HEK293 (cell line): Measurements from ENCODE around the gene DGKH.

ENCODE experiments used
- CTCF ChIA-PET: fragments of 350-600 bp; formaldehyde crosslinking; extraction: SDS; loops from one replicate; lab custom pipeline; 2021; ENCODE audit warnings: antibody characterized with exemption; lab: Yijun Ruan, JAX
- POLR2A ChIA-PET: fragments of 300-600 bp; formaldehyde crosslinking; extraction: SDS; loops from one replicate; lab custom pipeline; 2020; ENCODE audit warnings: antibody characterized with exemption, inconsistent platforms; lab: Yijun Ruan, JAX
- H3K27ac ChIP-seq: fragments of 200-500 bp; sonication (Bioruptor generic); 2 replicates; pipeline ENCODE4 v1.5.1; 2014; ENCODE audit warnings: low read depth, low read length, control low read depth, inconsistent platforms; ENCODE audit errors: extremely low read depth
- H3K36me3 ChIP-seq, 2 experiments: fragments of 200-500 bp in 1 of 2; sonication (Bioruptor generic) in 1 of 2; 1 replicate in 1 of 2; 2 replicates in 1 of 2; pipeline ENCODE4 v1.5.1; 2014 to 2017; ENCODE audit warnings: inconsistent platforms in 2 of 2, low read length in 2 of 2; ENCODE audit not compliant: control insufficient read depth in 2 of 2, insufficient read depth in 1 of 2
- H3K4me1 ChIP-seq: fragments of 200-500 bp; sonication (Bioruptor generic); 2 replicates; pipeline ENCODE4 v1.5.1; 2014; ENCODE audit warnings: mild to moderate bottlenecking, low read length, inconsistent platforms; ENCODE audit not compliant: control insufficient read depth, insufficient read depth
- H3K4me3 ChIP-seq: 2 replicates; pipeline ENCODE4 v1.5.1; 2011; ENCODE audit warnings: low read depth, mild to moderate bottlenecking, control low read depth, low read length, moderate library complexity
- H3K9me3 ChIP-seq: fragments of 200-500 bp; sonication (Bioruptor generic); 2 replicates; pipeline ENCODE4 v1.5.1; 2014; ENCODE audit warnings: low read depth, low read length, inconsistent platforms; ENCODE audit not compliant: control insufficient read depth, insufficient read depth
- CTCF ChIP-seq: fragments of 450-650 bp; formaldehyde crosslinking; IDR thresholded peaks from 2 replicates; pipeline ENCODE4 v1.5.1; 2016; ENCODE audit warnings: missing biosample characterization, missing genetic modification characterization
- GLIS2 ChIP-seq: fragments of 450-650 bp; formaldehyde crosslinking; IDR thresholded peaks from 2 replicates; pipeline ENCODE4 v1.5.1; 2016; ENCODE audit warnings: missing biosample characterization, missing genetic modification characterization
- KLF17 ChIP-seq: fragments of 450-650 bp; formaldehyde crosslinking; IDR thresholded peaks from 2 replicates; pipeline ENCODE4 v1.5.1; 2016; ENCODE audit warnings: missing biosample characterization, missing genetic modification characterization
- OSR2 ChIP-seq: fragments of 450-650 bp; formaldehyde crosslinking; IDR thresholded peaks from 2 replicates; pipeline ENCODE4 v1.5.1; 2016; ENCODE audit warnings: missing biosample characterization, missing genetic modification characterization
- OVOL3 ChIP-seq: fragments of 450-650 bp; formaldehyde crosslinking; IDR thresholded peaks from 2 replicates; pipeline ENCODE4 v1.5.1; 2016; ENCODE audit warnings: missing biosample characterization, missing genetic modification characterization
- PBX3 ChIP-seq: sonication (generic); formaldehyde crosslinking; IDR thresholded peaks from 2 replicates; pipeline ENCODE4 v1.8.1; 2022; ENCODE audit warnings: mild to moderate bottlenecking, moderate library complexity, missing genetic modification reagents
- TSHZ1 ChIP-seq: fragments of 450-650 bp; formaldehyde crosslinking; IDR thresholded peaks from 2 replicates; pipeline ENCODE4 v1.5.1; 2016; ENCODE audit warnings: missing biosample characterization, missing genetic modification characterization, borderline replicate concordance
- YY1 ChIP-seq: fragments of 450-650 bp; formaldehyde crosslinking; IDR thresholded peaks from 2 replicates; pipeline ENCODE4 v1.5.1; 2018; ENCODE audit warnings: missing biosample characterization, missing genetic modification characterization
- ZBTB49 ChIP-seq: fragments of 450-650 bp; formaldehyde crosslinking; IDR thresholded peaks from 2 replicates; pipeline ENCODE4 v1.5.1; 2016; ENCODE audit warnings: missing biosample characterization, missing genetic modification characterization, low read depth
- ZBTB8A ChIP-seq: fragments of 450-650 bp; formaldehyde crosslinking; IDR thresholded peaks from 2 replicates; pipeline ENCODE4 v1.5.1; 2016; ENCODE audit warnings: missing biosample characterization, missing genetic modification characterization
- ZFP37 ChIP-seq: fragments of 450-650 bp; formaldehyde crosslinking; IDR thresholded peaks from 2 replicates; pipeline ENCODE4 v1.5.1; 2016; ENCODE audit warnings: missing biosample characterization, missing genetic modification characterization
- ZIC2 ChIP-seq: fragments of 450-650 bp; formaldehyde crosslinking; IDR thresholded peaks from 2 replicates; pipeline ENCODE4 v1.5.1; 2016; ENCODE audit warnings: missing biosample characterization, missing genetic modification characterization
- ZNF24 ChIP-seq: fragments of 450-650 bp; formaldehyde crosslinking; IDR thresholded peaks from 2 replicates; pipeline ENCODE4 v1.5.1; 2016; ENCODE audit warnings: missing biosample characterization, missing genetic modification characterization
- ZNF366 ChIP-seq: fragments of 450-650 bp; formaldehyde crosslinking; conservative IDR thresholded peaks from 2 replicates; pipeline ENCODE4 v1.5.1; 2016; ENCODE audit warnings: missing biosample characterization, missing genetic modification characterization
- ZNF37A ChIP-seq: fragments of 450-650 bp; IDR thresholded peaks from 2 replicates; pipeline ENCODE4 v1.5.1; 2018; ENCODE audit warnings: missing biosample characterization, missing genetic modification characterization
- ZNF510 ChIP-seq: fragments of 450-650 bp; formaldehyde crosslinking; IDR thresholded peaks from 2 replicates; pipeline ENCODE4 v1.5.1; 2018; ENCODE audit warnings: mild to moderate bottlenecking, missing genetic modification characterization, missing biosample characterization; ENCODE audit not compliant: insufficient replicate concordance
- ZNF555 ChIP-seq: fragments of 450-650 bp; formaldehyde crosslinking; conservative IDR thresholded peaks from 2 replicates; pipeline ENCODE4 v1.5.1; 2017; ENCODE audit warnings: missing biosample characterization, mild to moderate bottlenecking, missing genetic modification characterization, inconsistent platforms
- ZNF561 ChIP-seq: fragments of 450-650 bp; IDR thresholded peaks from 2 replicates; pipeline ENCODE4 v1.5.1; 2018; ENCODE audit warnings: missing biosample characterization, missing genetic modification characterization, borderline replicate concordance
- ZNF623 ChIP-seq: fragments of 450-650 bp; formaldehyde crosslinking; IDR thresholded peaks from 2 replicates; pipeline ENCODE4 v1.5.1; 2016; ENCODE audit warnings: missing biosample characterization, missing genetic modification characterization
- ZNF658 ChIP-seq: fragments of 450-650 bp; formaldehyde crosslinking; IDR thresholded peaks from 2 replicates; pipeline ENCODE4; 2016; ENCODE audit warnings: missing biosample characterization, missing genetic modification characterization
- ZNF660 ChIP-seq: fragments of 450-650 bp; IDR thresholded peaks from 2 replicates; pipeline ENCODE4 v1.5.1; 2018; ENCODE audit warnings: missing biosample characterization, mild to moderate bottlenecking, missing genetic modification characterization

The DGKH gene

GRCh38 chr13:42078128-42078808 lies 29.8 kb downstream of the DGKH start:
- POLR2A ChIA-PET = no interaction called here
- CTCF ChIA-PET = no interaction called here
- TF ChIP-seq ZIC2 (tag by site-specific recombination) = no peak
- TF ChIP-seq ZNF366 (tag by site-specific recombination) = no peak
- TF ChIP-seq ZNF555 (tag by site-specific recombination) = no peak
- TF ChIP-seq ZNF658 (tag by site-specific recombination) = no peak
- TF ChIP-seq ZBTB49 (tag by site-specific recombination) = no peak
- TF ChIP-seq ZNF24 (tag by site-specific recombination) = no peak
- no peak for TF ChIP-seq OVOL3 (tag by site-specific recombination)
- TF ChIP-seq OSR2 (tag by site-specific recombination) = 0 out of 2 replicates have a peak, but pooled peaks have one; percentile 50
- TF ChIP-seq, all 188 proteins: peak for 1
- H3K36me3 ChIP-seq = peaks cover 0 to 3% of the 10 kb centered on the region in 2 experiments; a peak in 1 of 3 replicates
- no peaks in the 10 kb centered on the region; the same call in 1 of the 2 replicates for H3K9me3 ChIP-seq
- H3K4me3 ChIP-seq = no peak overlapping the region
- H3K4me1 ChIP-seq = peaks cover 7% of the 10 kb centered on the region
- no peak overlapping the region for H3K27ac ChIP-seq

- TF ChIP-seq ZNF37A = no peak
- no peak for TF ChIP-seq GLIS2
- TF ChIP-seq TSHZ1 (tag by site-specific recombination) = no peak
- TF ChIP-seq PBX3 (CRISPR knock-in tag) = no peak
- Histone ChIP-seq H3K4me3 (no peak overlapping the region), H3K27ac (no peak overlapping the region), H3K36me3 (peaks cover 0 to 3% of the 10 kb centered on the region in 2 experiments; a peak in 1 of 3 replicates), H3K4me1 (no peaks in the 10 kb centered on the region), H3K9me3 (no peaks in the 10 kb centered on the region; the same call in 1 of the 2 replicates)
- CTCF ChIA-PET = no interaction called here
- POLR2A ChIA-PET = no interaction called here
Measured at GRCh38 chr13:42083138-42083770, 34.8 kb downstream of the DGKH start.

GRCh38 chr13:42084722-42085121 lies 36.3 kb downstream of the DGKH start:
- no peak overlapping the region for H3K27ac ChIP-seq
- H3K4me1 ChIP-seq = no peaks in the 10 kb centered on the region
- ChIA-PET POLR2A (no interaction called here), CTCF (interaction anchor here (0.7 kb wide), 1 partner anchor 1031 kb away, joined by 3 read pairs; no protein-coding TSS in a partner anchor)
- H3K36me3 ChIP-seq = peaks cover 0 to 3% of the 10 kb centered on the region in 2 experiments; a peak in 1 of 3 replicates
- no peaks in the 10 kb centered on the region; the same call in 1 of the 2 replicates for H3K9me3 ChIP-seq
- no peak overlapping the region for H3K4me3 ChIP-seq
- TF ChIP-seq ZNF660 (tag by site-specific recombination) (no peak), ZFP37 (tag by site-specific recombination) (no peak), ZNF510 (tag by site-specific recombination) (no peak), KLF17 (tag by site-specific recombination) (no peak), YY1 (tag by site-specific recombination) (no peak), ZBTB8A (tag by site-specific recombination) (no peak), CTCF (tag by site-specific recombination) (no peak), ZNF623 (tag by site-specific recombination) (no peak), ZNF561 (tag by site-specific recombination) (no peak)
